Small intestine (tissue), 7 donors: ENCODE results near the gene TUBGCP4. TPM values are rescaled to one million over a fixed set of nuclear protein-coding genes. Genes with fewer than 3 reads are reported as not detected.
"Not testable (repeated sequence)": the region's sequence is repeated elsewhere in the genome, so short reads cannot be mapped to it uniquely, and the experiment has no call there.

Experiments used
- DNase-seq, 2 donors: peaks; one replicate each; pipeline versions ENCODE4 v3.0.0 to v3.0.0-alpha.2; 2013
- FAIRE-seq: peaks from 2 replicates; lab custom pipeline; 2012; peaks lifted over from hg19 to GRCh38; lab: Jason Lieb, UNC
- H3K27ac ChIP-seq, 3 donors: one replicate each; pipeline ENCODE4 v1.5.1; 2013; ENCODE audit warnings: low read length in 2 of 3, mild to moderate bottlenecking in 2 of 3, control low read depth in 1 of 3, inconsistent platforms in 1 of 3, low read depth in 1 of 3, moderate library complexity in 1 of 3
- H3K27me3 ChIP-seq, 3 donors: one replicate each; pipeline ENCODE4 v1.6.1; 2013; ENCODE audit warnings: low read length in 3 of 3, inconsistent platforms in 1 of 3; ENCODE audit not compliant: control insufficient read depth in 3 of 3, insufficient read depth in 3 of 3
- H3K36me3 ChIP-seq, 3 donors: one replicate each; pipeline ENCODE4 v1.6.1; 2013; ENCODE audit warnings: low read length in 3 of 3, inconsistent platforms in 1 of 3, low read depth in 1 of 3, mild to moderate bottlenecking in 1 of 3, moderate library complexity in 1 of 3; ENCODE audit not compliant: control insufficient read depth in 3 of 3, insufficient read depth in 2 of 3
- H3K4me1 ChIP-seq, 3 donors: one replicate each; pipeline ENCODE4 v1.6.1; 2013; ENCODE audit warnings: low read length in 2 of 3, inconsistent platforms in 1 of 3, low read depth in 1 of 3, mild to moderate bottlenecking in 1 of 3, moderate library complexity in 1 of 3; ENCODE audit not compliant: control insufficient read depth in 3 of 3, insufficient read depth in 2 of 3
- H3K4me3 ChIP-seq, 3 donors: one replicate each; pipeline ENCODE4 v1.5.1; 2013; ENCODE audit warnings: low read length in 3 of 3, control low read depth in 1 of 3, inconsistent platforms in 1 of 3, low read depth in 1 of 3, mild to moderate bottlenecking in 1 of 3, moderate library complexity in 1 of 3
- H3K9me3 ChIP-seq, 2 donors: one replicate each; pipeline ENCODE4 v1.6.1; 2013; ENCODE audit warnings: low read depth in 1 of 2, low read length in 1 of 2; ENCODE audit not compliant: control insufficient read depth in 2 of 2, insufficient read depth in 1 of 2
- WGBS, 3 donors: extraction: QIAGEN DNeasy Blood & Tissue Kit; methylation state at CpG; one replicate each; pipeline ENCODE4 v1.1.7; 2013; 5-methylcytosine and 5-hydroxymethylcytosine counted together
- polyA plus RNA-seq, 4 donors: library from polyadenylated mRNA; stranded (reverse) in 3 of 4; unstranded in 1 of 4; fragments of 200-250 nt in 3 of 4; fragments of 120-200 nt in 1 of 4; gene quantifications; one replicate each; pipeline versions ENCODE4 v1.2.1 to v1.2.3, GENCODE V29; 2013
- donor health status: healthy with polysubstance abuse.
- donor health status: control.
- donor health status: control.
- donor health status: Bipolar disorder and iron deficiency.
- donor health status: healthy.

The TUBGCP4 gene
- polyA plus RNA-seq, 4 donors, result 3.2 to 16.5 (median 6.1) TPM

DNA sequence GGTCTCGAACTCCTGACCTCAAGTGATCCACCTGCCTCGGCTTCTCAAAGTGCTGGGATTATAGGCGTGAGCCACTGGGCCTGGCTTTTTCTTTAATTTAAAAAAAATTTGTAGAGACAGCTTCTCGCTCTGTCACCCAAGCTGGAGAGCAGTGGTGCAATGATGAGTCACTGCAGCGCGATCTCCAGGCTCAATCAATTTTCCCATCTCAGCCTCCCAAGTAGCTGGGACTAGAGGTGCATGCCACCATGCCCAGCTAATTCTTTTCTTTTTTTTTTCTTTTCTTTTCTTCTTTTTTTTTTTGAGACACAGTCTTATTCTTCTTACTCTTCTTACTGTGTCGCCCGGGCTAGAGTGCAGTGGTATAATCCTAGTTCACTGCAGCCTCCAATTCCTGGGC lies 19.8 kb downstream of the TUBGCP4 start:
- H3K4me1 ChIP-seq, result no peaks in the 10 kb centered on the region
- FAIRE-seq (no peak), DNase-seq (no peak)
- 95 to 96% (median 96%) methylated on average over 8 of the region's 8 CpGs for WGBS, 3 donors
- no peak overlapping the region for H3K4me3 ChIP-seq
- no peaks in the 10 kb centered on the region for H3K9me3 ChIP-seq
- H3K27me3 ChIP-seq, result no peaks in the 10 kb centered on the region
- peaks cover 3 to 35% (median 11%) of the 10 kb centered on the region in 3 donors for H3K36me3 ChIP-seq
- H3K27ac ChIP-seq, result no peak overlapping the region

DNA sequence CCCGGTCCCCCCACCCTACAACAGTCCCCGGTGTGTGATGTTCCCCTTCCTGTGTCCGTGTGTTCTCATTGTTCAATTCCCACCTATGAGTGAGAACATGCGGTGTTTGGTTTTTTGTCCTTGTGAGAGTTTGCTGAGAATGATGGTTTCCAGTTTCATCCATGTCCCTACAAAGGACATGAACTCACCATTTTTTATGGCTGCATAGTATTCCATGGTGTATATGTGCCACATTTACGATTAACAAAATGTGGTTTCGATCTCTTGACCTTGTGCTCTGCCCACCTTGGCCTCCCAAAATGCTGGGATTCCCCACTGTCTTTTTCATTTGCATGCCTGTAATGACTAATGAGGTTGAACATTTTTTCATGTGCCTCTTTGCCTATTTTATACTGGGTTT lies 22.7 kb downstream of the TUBGCP4 start:
- not testable (repeated sequence) for H3K27ac ChIP-seq, DNase-seq, FAIRE-seq, H3K4me3 ChIP-seq, H3K4me1 ChIP-seq, H3K9me3 ChIP-seq, H3K27me3 ChIP-seq
- peaks cover 7 to 29% (median 7%) of the 10 kb centered on the region in 3 donors for H3K36me3 ChIP-seq
- WGBS, 3 donors, result 95 to 99% (median 98%) methylated on average over 6 of the region's 6 CpGs

GRCh38 chr15:43402255-43402654 lies 31.4 kb downstream of the TUBGCP4 start:
- Histone ChIP-seq H3K4me1 (no peaks in the 10 kb centered on the region), H3K4me3 (no peak overlapping the region), H3K27ac (no peak overlapping the region), H3K36me3 (peaks cover 26 to 47% (median 27%) of the 10 kb centered on the region in 3 donors), H3K27me3 (no peaks in the 10 kb centered on the region), H3K9me3 (no peaks in the 10 kb centered on the region)
- DNase-seq (no peak), FAIRE-seq (no peak)
- 86 to 94% (median 86%) methylated on average over 3 of the region's 3 CpGs for WGBS, 3 donors

DNA sequence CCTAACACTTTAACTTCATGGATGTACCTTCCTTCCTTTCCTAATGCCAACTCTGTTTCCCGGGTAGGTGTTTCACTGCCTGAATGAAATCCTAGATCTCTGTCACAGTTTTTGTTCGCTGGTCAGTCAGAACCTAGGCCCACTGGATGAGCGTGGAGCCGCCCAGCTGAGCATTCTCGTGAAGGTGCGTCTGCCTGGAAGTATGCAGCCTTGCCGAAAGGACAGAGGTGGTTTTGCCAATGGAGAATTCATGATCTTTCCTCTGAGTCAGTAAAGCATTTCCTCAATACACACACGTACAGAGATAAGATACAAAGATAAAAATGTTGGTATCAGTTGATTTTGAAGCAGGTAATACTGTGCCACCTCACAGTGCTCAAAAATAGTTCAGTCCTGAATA lies 32.7 kb downstream of the TUBGCP4 start:
- peaks cover 28 to 49% (median 29%) of the 10 kb centered on the region in 3 donors for H3K36me3 ChIP-seq
- DNase-seq, result no peak

DNA sequence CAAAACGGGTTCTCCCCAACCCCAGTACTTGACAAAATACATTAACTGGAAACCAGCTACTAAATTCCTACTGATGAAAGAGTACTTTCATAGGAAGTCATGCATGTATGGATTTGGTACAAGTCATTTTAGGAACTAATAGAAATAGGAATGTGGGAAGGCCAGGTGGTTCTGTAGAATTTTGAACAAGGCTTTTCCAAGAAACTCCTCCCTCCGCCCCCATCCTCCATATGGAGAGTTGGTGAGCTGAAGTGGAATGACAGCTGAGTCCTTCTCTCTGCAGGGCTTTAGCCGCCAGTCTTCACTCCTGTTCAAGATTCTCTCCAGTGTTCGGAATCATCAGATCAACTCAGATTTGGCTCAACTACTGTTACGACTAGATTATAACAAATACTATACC lies 33.2 kb downstream of the TUBGCP4 start:
- Histone ChIP-seq H3K4me3 (no peak overlapping the region), H3K27ac (no peak overlapping the region), H3K27me3 (no peaks in the 10 kb centered on the region), H3K4me1 (no peaks in the 10 kb centered on the region), H3K36me3 (peaks cover 28 to 51% (median 29%) of the 10 kb centered on the region in 3 donors), H3K9me3 (no peaks in the 10 kb centered on the region)
- no peak for DNase-seq
- WGBS, 3 donors, result 83 to 86% (median 84%) methylated on average over 5 of the region's 5 CpGs
- no peak for FAIRE-seq

More for the DNA sequence above, 32.7 kb downstream of the TUBGCP4 start:
- no peak for FAIRE-seq
- WGBS, 3 donors, result 80 to 85% (median 83%) methylated on average over 8 of the region's 8 CpGs
- Histone ChIP-seq H3K4me1 (no peaks in the 10 kb centered on the region), H3K9me3 (no peaks in the 10 kb centered on the region), H3K27me3 (no peaks in the 10 kb centered on the region), H3K4me3 (no peak overlapping the region), H3K27ac (no peak overlapping the region)

DNA sequence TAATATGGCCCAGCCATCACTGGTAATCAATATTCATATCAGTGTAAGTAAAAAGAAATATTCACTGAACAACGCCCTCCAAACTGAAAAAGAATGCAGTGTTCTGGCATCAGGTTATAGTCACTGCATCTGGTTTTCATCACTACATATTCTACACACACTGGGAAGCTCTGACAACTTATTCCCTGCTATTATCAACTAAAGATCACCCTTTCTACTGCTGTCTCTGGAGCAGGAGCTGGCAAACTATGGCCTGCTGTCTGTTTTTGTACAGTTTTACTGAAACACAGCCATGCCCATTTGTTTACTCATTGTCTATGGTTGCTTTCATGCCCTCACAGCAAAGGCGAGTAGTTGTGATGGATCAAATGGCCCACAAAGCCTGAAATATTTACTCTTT lies 35.3 kb downstream of the TUBGCP4 start:
- Histone ChIP-seq H3K27me3 (no peaks in the 10 kb centered on the region), H3K9me3 (no peaks in the 10 kb centered on the region), H3K4me1 (no peaks in the 10 kb centered on the region), H3K4me3 (no peak overlapping the region), H3K36me3 (peaks cover 28 to 38% (median 30%) of the 10 kb centered on the region in 3 donors), H3K27ac (no peak overlapping the region)
- WGBS, 3 donors, result 71 to 82% (median 78%) methylated on average over 2 of the region's 2 CpGs
- no peak for DNase-seq
- no peak for FAIRE-seq

- FAIRE-seq (no peak), DNase-seq (no peak)
- H3K4me1 ChIP-seq, result no peaks in the 10 kb centered on the region
- H3K27me3 ChIP-seq, result no peaks in the 10 kb centered on the region
- no peak overlapping the region for H3K4me3 ChIP-seq
- no peak overlapping the region for H3K27ac ChIP-seq
- no peaks in the 10 kb centered on the region for H3K9me3 ChIP-seq
- WGBS, 3 donors, result 86 to 90% (median 89%) methylated on average over 2 of the region's 2 CpGs
- H3K36me3 ChIP-seq, result peaks cover 25 to 33% (median 28%) of the 10 kb centered on the region in 3 donors
Observed at GRCh38 chr15:43406808-43407207, 35.9 kb downstream of the TUBGCP4 start.

DNA sequence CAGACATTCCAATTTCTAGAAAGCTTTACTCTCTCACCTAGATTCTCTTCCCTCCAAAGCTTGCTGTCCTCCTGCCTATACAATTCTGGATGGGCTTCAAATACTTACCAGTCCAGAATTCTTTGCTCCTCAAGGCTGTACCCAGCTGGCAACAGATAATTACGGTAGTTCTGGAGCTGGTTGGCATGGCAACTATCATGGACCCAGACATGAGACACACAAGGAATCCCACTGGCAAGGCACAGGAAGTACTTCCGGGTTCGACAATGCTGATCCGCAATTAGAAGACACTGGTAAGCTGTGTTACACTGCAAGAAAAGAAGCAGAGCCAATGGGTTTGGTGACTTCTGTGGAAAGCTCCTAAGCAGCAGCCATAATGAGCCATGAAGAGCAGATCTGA lies 37.9 kb downstream of the TUBGCP4 start:
- Histone ChIP-seq H3K36me3 (peaks cover 17 to 30% (median 22%) of the 10 kb centered on the region in 3 donors), H3K4me3 (no peak overlapping the region), H3K27ac (no peak overlapping the region), H3K4me1 (no peaks in the 10 kb centered on the region), H3K27me3 (no peaks in the 10 kb centered on the region), H3K9me3 (no peaks in the 10 kb centered on the region)
- 76 to 86% (median 81%) methylated on average over 4 of the region's 4 CpGs for WGBS, 3 donors
- DNase-seq, result no peak
- FAIRE-seq, result no peak

GRCh38 chr15:43410572-43411214 lies 39.8 kb downstream of the TUBGCP4 start:
- 90 to 99% (median 97%) methylated on average over 5 of the region's 5 CpGs for WGBS, 3 donors

More at GRCh38 chr15:43410572-43411214, 39.8 kb downstream of the TUBGCP4 start:
- FAIRE-seq, result no peak
- peaks cover 12 to 38% (median 20%) of the 10 kb centered on the region in 3 donors for H3K36me3 ChIP-seq
- H3K27me3 ChIP-seq, result no peaks in the 10 kb centered on the region
- H3K27ac ChIP-seq, result no peak overlapping the region
- H3K4me3 ChIP-seq, result no peak overlapping the region
- no peaks in the 10 kb centered on the region for H3K4me1 ChIP-seq
- H3K9me3 ChIP-seq, result no peaks in the 10 kb centered on the region
- DNase-seq, result no peak
